ENCODE results near the gene ZNF438. TPM values are rescaled to one million over a fixed set of nuclear protein-coding genes. Genes with fewer than 3 reads are reported as not detected.
A peak's percentile ranks its signal among the peaks of the same experiment; 100 is the strongest.

ZNF438 gene
- polyA plus RNA-seq, 3 donors, result 5.4 to 11.1 (median 9.3) TPM

GRCh38 chr10:30885423-30885822 is 146.2 kb downstream of the ZNF438 start:
- Mint-ChIP-seq H3K27ac (peak overlapping the region in 1 of 7 donors; percentile 46), H3K36me3 (peaks cover 13 to 18% of the 10 kb centered on the region in 2 donors), H3K27me3 (ENCODE audit: low read depth in 3 of 3) (no peaks in the 10 kb centered on the region), H3K9me3 (peaks cover 0 to 7% (median 3%) of the 10 kb centered on the region in 7 donors), H3K4me3 (no peak overlapping the region), H3K4me1 (peaks cover 5% of the 10 kb centered on the region)
- no peaks in the 10 kb centered on the region for H3K79me2 ChIP-seq (ENCODE audit: insufficient read depth, low read length)
- no peaks in the 10 kb centered on the region for H3K9me3 ChIP-seq (replicated peaks in 1 of 2; ENCODE audit: control insufficient read depth in 1 of 2, insufficient read depth in 1 of 2, low read length in 2 of 2)
- no peaks in the 10 kb centered on the region for H3K4me1 ChIP-seq (ENCODE audit: control insufficient read depth in 1 of 2, insufficient read depth in 2 of 2, low read length in 2 of 2)
- no peak for TF ChIP-seq CTCF (IDR thresholded peaks at IDR 0.05)
- H3K27me3 ChIP-seq (ENCODE audit: control insufficient read depth in 2 of 2, insufficient read depth in 2 of 2, low read length in 2 of 2), result no peaks in the 10 kb centered on the region
- no peak overlapping the region for H2AFZ ChIP-seq (ENCODE audit: insufficient read depth, low read depth, low read length, poor library complexity, severe bottlenecking)
- H4K20me1 ChIP-seq (ENCODE audit: insufficient read depth, low read length), result no peaks in the 10 kb centered on the region
- no peaks in the 10 kb centered on the region for H3K36me3 ChIP-seq (replicated peaks in 1 of 2; ENCODE audit: control insufficient read depth in 1 of 2, insufficient read depth in 2 of 2, low read length in 2 of 2)
- intact Hi-C loops (cut with micrococcal nuclease), result no loop called here
- no peak overlapping the region for H3K27ac ChIP-seq (ENCODE audit: low read depth in 1 of 2, low read length in 2 of 2)
- H3K4me3 ChIP-seq (replicated peaks in 1 of 3; ENCODE audit: low read depth in 2 of 3, low read length in 3 of 3), result no peak overlapping the region
- no peak overlapping the region for H3K4me2 ChIP-seq (replicated peaks; ENCODE audit: extremely low read depth, low read length, poor library complexity, severe bottlenecking)
- no peak overlapping the region for H3K9ac ChIP-seq (ENCODE audit: insufficient read depth, low read length, poor library complexity, severe bottlenecking)
- no peak for DNase-seq

GRCh38 chr10:30883751-30884150 is 147.9 kb downstream of the ZNF438 start:
- H3K4me3 ChIP-seq (replicated peaks in 1 of 3; ENCODE audit: low read depth in 2 of 3, low read length in 3 of 3), result no peak overlapping the region
- no peak overlapping the region for H3K27ac ChIP-seq (ENCODE audit: low read depth in 1 of 2, low read length in 2 of 2)
- H3K9me3 Mint-ChIP-seq, result peaks cover 0 to 8% (median 2%) of the 10 kb centered on the region in 7 donors
- no peak overlapping the region for H3K4me3 Mint-ChIP-seq
- H4K20me1 ChIP-seq (ENCODE audit: insufficient read depth, low read length), result no peaks in the 10 kb centered on the region
- no peaks in the 10 kb centered on the region for H3K9me3 ChIP-seq (replicated peaks in 1 of 2; ENCODE audit: control insufficient read depth in 1 of 2, insufficient read depth in 1 of 2, low read length in 2 of 2)
- H3K36me3 ChIP-seq (replicated peaks in 1 of 2; ENCODE audit: control insufficient read depth in 1 of 2, insufficient read depth in 2 of 2, low read length in 2 of 2), result peaks cover 0 to 4% of the 10 kb centered on the region in 2 donors
- H3K27me3 ChIP-seq (ENCODE audit: control insufficient read depth in 2 of 2, insufficient read depth in 2 of 2, low read length in 2 of 2), result no peaks in the 10 kb centered on the region
- no peaks in the 10 kb centered on the region for H3K4me1 ChIP-seq (ENCODE audit: control insufficient read depth in 1 of 2, insufficient read depth in 2 of 2, low read length in 2 of 2)
- no peaks in the 10 kb centered on the region for H3K79me2 ChIP-seq (ENCODE audit: insufficient read depth, low read length)
- H3K4me2 ChIP-seq (replicated peaks; ENCODE audit: extremely low read depth, low read length, poor library complexity, severe bottlenecking), result no peak overlapping the region
- TF ChIP-seq CTCF (IDR thresholded peaks at IDR 0.05), result no peak
- peaks cover 16 to 21% of the 10 kb centered on the region in 2 donors for H3K36me3 Mint-ChIP-seq
- no peak overlapping the region for H2AFZ ChIP-seq (ENCODE audit: insufficient read depth, low read depth, low read length, poor library complexity, severe bottlenecking)
- WGBS (ENCODE audit: insufficient coverage), result 86% methylated on average over 2 of the region's 4 CpGs
- DNase-seq, result no peak
- no peak overlapping the region for H3K9ac ChIP-seq (ENCODE audit: insufficient read depth, low read length, poor library complexity, severe bottlenecking)
- H3K27me3 Mint-ChIP-seq (ENCODE audit: low read depth in 3 of 3), result no peaks in the 10 kb centered on the region
- intact Hi-C loops (cut with micrococcal nuclease), result no loop called here
- peaks cover 5% of the 10 kb centered on the region for H3K4me1 Mint-ChIP-seq
- H3K27ac Mint-ChIP-seq, result no peak overlapping the region
